ENCODE results near the gene EIF4G3.

DNA sequence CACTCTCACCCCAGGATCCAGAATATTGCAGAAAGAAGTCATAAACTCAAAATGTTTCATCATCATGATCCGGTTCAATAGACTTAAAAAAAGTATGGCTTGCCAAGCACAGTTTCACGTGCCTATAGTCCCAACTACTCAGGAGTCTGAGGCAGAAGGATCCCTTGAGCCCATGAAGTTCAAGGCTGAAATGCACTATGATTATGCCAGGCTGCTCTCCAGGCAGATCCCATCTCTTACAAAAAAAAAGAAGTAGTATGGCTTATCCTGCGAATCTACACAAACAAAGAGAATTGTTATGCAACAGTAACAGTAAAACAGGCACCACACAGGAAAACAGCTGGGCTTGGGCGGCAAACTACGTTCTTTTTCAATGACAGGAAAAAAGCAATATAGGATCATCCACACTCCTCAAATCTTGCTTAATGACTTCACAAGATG, 76.2 kb downstream of the EIF4G3 start:
- TF ChIP-seq, protein P1, sequence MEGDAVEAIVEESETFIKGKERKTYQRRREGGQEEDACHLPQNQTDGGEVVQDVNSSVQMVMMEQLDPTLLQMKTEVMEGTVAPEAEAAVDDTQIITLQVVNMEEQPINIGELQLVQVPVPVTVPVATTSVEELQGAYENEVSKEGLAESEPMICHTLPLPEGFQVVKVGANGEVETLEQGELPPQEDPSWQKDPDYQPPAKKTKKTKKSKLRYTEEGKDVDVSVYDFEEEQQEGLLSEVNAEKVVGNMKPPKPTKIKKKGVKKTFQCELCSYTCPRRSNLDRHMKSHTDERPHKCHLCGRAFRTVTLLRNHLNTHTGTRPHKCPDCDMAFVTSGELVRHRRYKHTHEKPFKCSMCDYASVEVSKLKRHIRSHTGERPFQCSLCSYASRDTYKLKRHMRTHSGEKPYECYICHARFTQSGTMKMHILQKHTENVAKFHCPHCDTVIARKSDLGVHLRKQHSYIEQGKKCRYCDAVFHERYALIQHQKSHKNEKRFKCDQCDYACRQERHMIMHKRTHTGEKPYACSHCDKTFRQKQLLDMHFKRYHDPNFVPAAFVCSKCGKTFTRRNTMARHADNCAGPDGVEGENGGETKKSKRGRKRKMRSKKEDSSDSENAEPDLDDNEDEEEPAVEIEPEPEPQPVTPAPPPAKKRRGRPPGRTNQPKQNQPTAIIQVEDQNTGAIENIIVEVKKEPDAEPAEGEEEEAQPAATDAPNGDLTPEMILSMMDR (IDR thresholded peaks at IDR 0.05), result no peak
- no peak for TF ChIP-seq POLR2A (IDR thresholded peaks at IDR 0.05)
- no peak for TF ChIP-seq POLR2AphosphoS5 (IDR thresholded peaks at IDR 0.05)
- no peak for TF ChIP-seq EP300 (IDR thresholded peaks at IDR 0.05)

Data from gastroesophageal sphincter (tissue), 3 donors.